Cardiac muscle cell (in vitro differentiated cells and primary cell): Measurements from ENCODE around the gene QSOX1. TPM values are rescaled to one million over a fixed set of nuclear protein-coding genes. Genes with fewer than 3 reads are reported as not detected.

ENCODE experiments used
- DNase-seq, 2 donors: peaks; one replicate each; pipeline versions ENCODE4 v3.0.0 to v3.0.0-alpha.2; 2010 to 2017; ENCODE audit warnings: low read depth in 1 of 2, low spot score in 1 of 2
- H3K27ac ChIP-seq: fragments of 200-600 bp; sonication (generic); 2 replicates; pipeline ENCODE4 v1.5.1; 2016
- H3K27me3 ChIP-seq: fragments of 200-600 bp; sonication (generic); 2 replicates; pipeline ENCODE4 v1.6.0; 2016; ENCODE audit warnings: control low read depth
- H3K36me3 ChIP-seq: fragments of 200-600 bp; sonication (generic); 2 replicates; pipeline ENCODE4 v1.5.1; 2016; ENCODE audit warnings: control low read depth
- H3K4me1 ChIP-seq: fragments of 200-600 bp; sonication (generic); 2 replicates; pipeline ENCODE4 v1.8.1; 2017; ENCODE audit warnings: low read depth, mild to moderate bottlenecking, mixed run types
- H3K4me3 ChIP-seq: fragments of 200-600 bp; sonication (generic); 2 replicates; pipeline ENCODE4 v1.5.1; 2016; ENCODE audit warnings: mild to moderate bottlenecking
- H3K9me3 ChIP-seq: fragments of 200-600 bp; sonication (generic); 2 replicates; pipeline ENCODE4 v1.5.1; 2017; ENCODE audit warnings: low read depth, mild to moderate bottlenecking, control low read depth
- CTCF ChIP-seq: IDR thresholded peaks from 2 replicates; pipeline ENCODE4 v1.5.1; 2012; ENCODE audit warnings: low read depth, mild to moderate bottlenecking, low read length
- polyA plus RNA-seq: library from polyadenylated mRNA; unstranded; fragments of >200 nt; fragmentation: Nextera tagmentation; extraction: Ambion mirVana; gene quantifications from 2 replicates; pipeline ENCODE4 v1.2.1, GENCODE V29; 2016
- total RNA-seq: library from RNA; depleted of rRNA; stranded (reverse); fragments of >200 nt; gene quantifications from 2 replicates; pipeline ENCODE4 v1.2.3, GENCODE V29; 2016

QSOX1 gene
- total and polyA plus RNA-seq, 2 experiments from 2014 or later = 23.2 to 37.8 TPM

- Histone ChIP-seq H3K36me3 (no peaks in the 10 kb centered on the region), H3K4me1 (no peaks in the 10 kb centered on the region), H3K9me3 (no peaks in the 10 kb centered on the region), H3K27me3 (peaks cover 37% of the 10 kb centered on the region), H3K4me3 (no peak overlapping the region), H3K27ac (no peak overlapping the region)
- no peak for TF ChIP-seq CTCF
- no peak for DNase-seq
Observed at GRCh38 chr1:180218806-180219765, 64.4 kb downstream of the QSOX1 start.

- no peaks in the 10 kb centered on the region for H3K36me3 ChIP-seq
- H3K9me3 ChIP-seq = no peaks in the 10 kb centered on the region
- H3K4me3 ChIP-seq = no peak overlapping the region
- DNase-seq = no peak
- no peaks in the 10 kb centered on the region for H3K4me1 ChIP-seq
- no peak overlapping the region for H3K27ac ChIP-seq
- TF ChIP-seq CTCF = no peak
- H3K27me3 ChIP-seq = peaks cover 44% of the 10 kb centered on the region
Observed at GRCh38 chr1:180219776-180220175, 65.1 kb downstream of the QSOX1 start.

- peak in 1 of 2 donors; percentile 13 for DNase-seq
- H3K9me3 ChIP-seq = no peaks in the 10 kb centered on the region
- H3K4me3 ChIP-seq = no peak overlapping the region
- TF ChIP-seq CTCF = no peak
- no peak overlapping the region for H3K27ac ChIP-seq
- no peaks in the 10 kb centered on the region for H3K4me1 ChIP-seq
- no peaks in the 10 kb centered on the region for H3K36me3 ChIP-seq
- H3K27me3 ChIP-seq = peaks cover 61% of the 10 kb centered on the region
Observed at GRCh38 chr1:180221462-180221861, 66.8 kb downstream of the QSOX1 start.

- no peaks in the 10 kb centered on the region for H3K9me3 ChIP-seq
- no peak overlapping the region for H3K27ac ChIP-seq
- no peaks in the 10 kb centered on the region for H3K4me1 ChIP-seq
- no peak for TF ChIP-seq CTCF
- no peaks in the 10 kb centered on the region for H3K36me3 ChIP-seq
- DNase-seq = no peak
- no peak overlapping the region for H3K4me3 ChIP-seq
- H3K27me3 ChIP-seq = peaks cover 93% of the 10 kb centered on the region
Observed at GRCh38 chr1:180224902-180225301, 70.2 kb downstream of the QSOX1 start.

GRCh38 chr1:180225403-180225802 is 70.7 kb downstream of the QSOX1 start:
- TF ChIP-seq CTCF = no peak
- H3K27ac ChIP-seq = no peak overlapping the region
- DNase-seq = no peak
- H3K27me3 ChIP-seq = peaks cover 96% of the 10 kb centered on the region
- no peaks in the 10 kb centered on the region for H3K9me3 ChIP-seq
- H3K4me1 ChIP-seq = no peaks in the 10 kb centered on the region
- no peak overlapping the region for H3K4me3 ChIP-seq
- H3K36me3 ChIP-seq = no peaks in the 10 kb centered on the region
